GM12878 (cell line): ENCODE data around the gene DEGS2.

Source experiments
- ATF2 ChIP-seq: IDR thresholded peaks from 2 replicates; pipeline ENCODE4 v1.6.1; 2012; ENCODE audit warnings: low read length, inconsistent platforms
- ATF3 ChIP-seq: IDR thresholded peaks from 2 replicates; pipeline ENCODE4 v1.6.1; 2011; ENCODE audit warnings: low read depth, mild to moderate bottlenecking, low read length, moderate library complexity, borderline replicate concordance; ENCODE audit errors: extremely low read depth
- CTCF ChIP-seq, 3 experiments: IDR thresholded peaks in 2 of 3; conservative IDR thresholded peaks in 1 of 3; 2 replicates each; pipeline ENCODE4 v1.5.1; 2011; ENCODE audit warnings: low read depth in 3 of 3, low read length in 3 of 3, mild to moderate bottlenecking in 3 of 3, control low read depth in 2 of 3, moderate library complexity in 2 of 3, inconsistent platforms in 1 of 3, mixed read lengths in 1 of 3; ENCODE audit not compliant: control insufficient read depth in 2 of 3, insufficient read depth in 1 of 3; ENCODE audit errors: extremely low read depth in 1 of 3
- EGR1 ChIP-seq, 2 experiments: IDR thresholded peaks; 1 replicate in 1 of 2; 2 replicates in 1 of 2; pipeline ENCODE4 v1.6.1; 2011 to 2012; ENCODE audit warnings: low read depth in 2 of 2, low read length in 2 of 2, borderline replicate concordance in 1 of 2, mild to moderate bottlenecking in 1 of 2, moderate library complexity in 1 of 2
- EP300 ChIP-seq, 2 experiments: fragments of 150-350 bp in 1 of 2; IDR thresholded peaks; 2 replicates each; pipeline ENCODE4 v1.6.1; 2011 to 2012; ENCODE audit warnings: low read depth in 2 of 2, low read length in 2 of 2, borderline replicate concordance in 1 of 2, improper control_type of control experiment in 1 of 2, inconsistent platforms in 1 of 2; ENCODE audit not compliant: control insufficient read depth in 1 of 2
- MTA3 ChIP-seq: IDR thresholded peaks from 2 replicates; pipeline ENCODE4 v1.6.1; 2012; ENCODE audit warnings: low read length, inconsistent platforms, borderline replicate concordance
- MYC ChIP-seq: IDR thresholded peaks from 2 replicates; pipeline ENCODE4 v1.6.1; 2011; ENCODE audit warnings: mild to moderate bottlenecking, low read length, moderate library complexity, inconsistent platforms; ENCODE audit not compliant: insufficient read depth, insufficient replicate concordance, insufficient read length, severe bottlenecking
- NRF1 ChIP-seq: conservative IDR thresholded peaks from 2 replicates; pipeline ENCODE4 v1.6.1; 2011; ENCODE audit warnings: mild to moderate bottlenecking, low read depth, low read length, improper control_type of control experiment
- POLR2A ChIP-seq: IDR thresholded peaks from 2 replicates; pipeline ENCODE4 v1.6.1; 2011; ENCODE audit warnings: low read depth, mild to moderate bottlenecking, low read length
- POLR2AphosphoS5 ChIP-seq: IDR thresholded peaks from 2 replicates; pipeline ENCODE4 v1.6.1; 2011; ENCODE audit warnings: mild to moderate bottlenecking, low read length, inconsistent platforms
- RAD21 ChIP-seq: IDR thresholded peaks from 2 replicates; pipeline ENCODE4 v1.6.1; 2011; ENCODE audit warnings: mild to moderate bottlenecking, low read depth, low read length, moderate library complexity; ENCODE audit not compliant: insufficient read depth
- RCOR1 ChIP-seq: conservative IDR thresholded peaks from 2 replicates; pipeline ENCODE4 v1.6.1; 2012; ENCODE audit warnings: low read depth, low read length, improper control_type of control experiment
- SMAD5 ChIP-seq: IDR thresholded peaks from 2 replicates; pipeline ENCODE4 v1.6.1; 2016; ENCODE audit warnings: antibody characterized with exemption, low read depth
- SMARCA5 ChIP-seq: fragments of 450-650 bp; IDR thresholded peaks from 2 replicates; pipeline ENCODE4 v1.6.1; 2017; ENCODE audit warnings: mild to moderate bottlenecking

DNA sequence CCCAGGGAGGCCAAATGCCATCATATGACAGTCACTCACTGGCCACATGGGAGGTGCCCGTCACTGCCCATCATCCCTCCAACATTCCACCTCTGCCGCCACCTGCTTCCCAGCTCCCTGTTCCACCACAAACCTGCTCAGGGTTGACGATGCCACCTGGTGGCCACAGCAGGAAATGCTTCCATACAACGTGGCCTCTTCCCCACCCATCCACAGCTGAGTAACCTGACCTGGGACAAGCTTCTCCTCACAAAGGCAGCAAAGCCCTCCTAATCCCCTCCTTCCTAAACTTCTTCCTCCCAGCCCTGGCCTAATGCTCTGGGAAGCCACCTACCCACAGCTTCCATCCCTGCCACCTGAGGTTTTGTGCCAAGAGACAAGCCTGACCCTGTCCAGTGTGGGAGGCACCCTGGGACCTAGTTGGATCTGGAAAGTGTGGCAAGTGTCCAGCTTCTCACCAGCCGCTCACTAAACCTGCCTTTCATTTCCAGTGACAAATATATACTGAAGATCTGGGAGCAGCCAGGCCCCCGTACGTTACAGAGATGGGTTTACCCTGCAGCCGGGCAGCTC lies 4.3 kb downstream of the DEGS2 start:
- TF ChIP-seq CTCF (IDR thresholded peaks at IDR 0.05 in 2 of 3, conservative IDR thresholded peaks at IDR 0.05 in 1 of 3; ENCODE audit: control insufficient read depth in 2 of 3, extremely low read depth in 1 of 3, insufficient read depth in 1 of 3, low read depth in 3 of 3, low read length in 3 of 3) (peak; percentile 19 to 62 (median 56)), MTA3 (no peak), POLR2AphosphoS5 (no peak), RCOR1 (no peak), EP300 (IDR thresholded peaks at IDR 0.05; ENCODE audit: borderline replicate concordance in 1 of 2, control insufficient read depth in 1 of 2, low read depth in 2 of 2, low read length in 2 of 2) (no peak), EGR1 (IDR thresholded peaks at IDR 0.05; ENCODE audit: borderline replicate concordance in 1 of 2, low read depth in 2 of 2, low read length in 2 of 2) (no peak), MYC (no peak), SMARCA5 (no peak), POLR2A (no peak), ATF2 (no peak), ATF3 (no peak), SMAD5 (no peak), NRF1 (no peak), RAD21 (no peak)
